Hippocampal formation (tissue), 2 donors: ENCODE results near the gene NCS1.
A peak's percentile ranks its signal among the peaks of the same experiment; 100 is the strongest.

Source experiments
- DNase-seq, 2 donors: peaks; one replicate each; lab custom pipeline; 2025; lab: John Stamatoyannopoulos, UW

The NCS1 gene

DNA sequence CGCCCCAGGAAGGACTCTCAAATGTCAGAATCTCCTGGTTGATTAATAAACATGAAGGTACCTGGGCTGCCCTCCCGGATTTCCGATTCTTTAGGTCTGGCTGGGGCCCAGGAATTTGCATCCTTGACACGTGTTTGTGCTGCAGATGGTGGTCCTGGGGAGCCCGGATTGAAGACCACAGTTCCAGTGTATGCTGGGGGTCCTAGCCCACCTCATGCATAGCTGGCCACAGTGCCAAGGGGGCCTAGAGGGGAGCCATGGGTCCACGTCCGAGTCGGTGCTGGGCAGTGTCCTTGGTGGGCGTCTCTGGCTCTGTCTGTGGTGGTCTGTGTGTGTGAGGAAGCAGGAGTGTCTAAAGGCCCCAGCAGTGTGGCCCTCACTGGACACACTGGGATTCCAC is 3.2 kb downstream of the NCS1 start:
- DNase-seq: no peak

DNA sequence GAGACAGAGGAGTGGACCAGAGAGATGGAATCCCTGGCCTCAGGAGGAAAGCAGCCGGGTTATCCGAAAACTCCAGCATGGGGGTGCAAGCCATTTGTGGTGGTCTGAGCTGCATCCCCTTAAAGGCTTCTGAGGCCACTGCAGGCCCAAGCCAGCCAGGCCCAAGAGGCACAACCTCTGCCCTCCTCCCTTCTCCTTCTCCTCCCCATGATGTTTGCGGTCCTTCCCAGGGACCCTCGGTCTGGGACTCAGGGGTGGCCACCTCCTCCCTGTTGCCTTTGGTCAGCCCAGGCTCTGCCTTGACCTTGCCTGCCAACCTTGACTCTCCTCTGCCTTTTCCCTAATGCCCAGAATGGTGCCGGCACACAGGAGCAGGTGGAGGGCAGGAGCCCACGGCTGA is 4.6 kb downstream of the NCS1 start:
- DNase-seq: no peak

- DNase-seq: no peak
Observed at GRCh38 chr9:130177898-130178805, 5.9 kb downstream of the NCS1 start.

DNA sequence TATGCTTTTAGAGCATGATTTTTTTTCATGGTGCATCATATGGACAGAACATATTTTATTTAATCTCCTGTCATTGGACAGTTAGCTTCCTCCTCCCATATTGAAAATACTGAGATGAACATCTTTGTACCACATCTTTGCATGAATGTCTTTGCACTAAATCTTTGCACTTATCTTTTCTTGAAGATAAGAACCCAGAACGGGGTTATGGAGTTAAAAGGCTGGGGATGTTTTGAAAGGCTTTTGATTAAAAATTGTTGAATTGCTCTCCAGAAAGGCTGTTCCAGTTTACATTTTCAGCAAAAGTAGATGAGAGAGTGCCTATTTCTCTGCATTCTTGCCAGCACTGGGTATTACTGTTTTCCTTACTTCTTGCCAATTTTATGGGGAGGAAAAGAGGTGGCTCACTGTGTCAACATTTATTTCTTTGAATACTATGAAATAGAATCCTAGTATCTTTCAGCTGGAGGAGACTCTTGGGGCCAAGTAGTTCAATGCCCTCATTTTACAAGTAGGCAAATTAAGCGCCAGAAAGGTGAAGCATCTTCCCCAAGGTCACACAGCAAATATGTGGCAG is 7.2 kb downstream of the NCS1 start:
- DNase-seq: no peak

DNA sequence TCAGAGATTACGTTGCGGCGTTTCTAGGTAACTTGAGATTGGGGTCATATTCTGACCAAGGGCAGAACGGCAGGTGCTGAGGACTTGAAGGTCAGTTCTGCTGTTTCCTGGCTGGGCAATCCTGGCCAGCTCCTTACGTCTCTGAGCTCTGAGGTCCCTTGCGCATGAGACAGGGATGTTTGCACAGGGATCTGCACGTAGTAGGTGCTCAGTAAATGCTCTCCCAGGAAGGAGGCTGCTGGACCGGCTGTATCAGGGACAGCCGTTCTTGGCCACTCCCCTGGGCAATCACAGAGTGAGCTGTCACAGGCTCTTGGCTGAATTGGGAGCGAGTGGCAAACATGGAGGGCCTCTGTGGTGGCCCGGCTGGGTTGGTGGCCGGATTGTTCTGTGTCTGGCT is 8.3 kb downstream of the NCS1 start:
- DNase-seq: no peak

DNA sequence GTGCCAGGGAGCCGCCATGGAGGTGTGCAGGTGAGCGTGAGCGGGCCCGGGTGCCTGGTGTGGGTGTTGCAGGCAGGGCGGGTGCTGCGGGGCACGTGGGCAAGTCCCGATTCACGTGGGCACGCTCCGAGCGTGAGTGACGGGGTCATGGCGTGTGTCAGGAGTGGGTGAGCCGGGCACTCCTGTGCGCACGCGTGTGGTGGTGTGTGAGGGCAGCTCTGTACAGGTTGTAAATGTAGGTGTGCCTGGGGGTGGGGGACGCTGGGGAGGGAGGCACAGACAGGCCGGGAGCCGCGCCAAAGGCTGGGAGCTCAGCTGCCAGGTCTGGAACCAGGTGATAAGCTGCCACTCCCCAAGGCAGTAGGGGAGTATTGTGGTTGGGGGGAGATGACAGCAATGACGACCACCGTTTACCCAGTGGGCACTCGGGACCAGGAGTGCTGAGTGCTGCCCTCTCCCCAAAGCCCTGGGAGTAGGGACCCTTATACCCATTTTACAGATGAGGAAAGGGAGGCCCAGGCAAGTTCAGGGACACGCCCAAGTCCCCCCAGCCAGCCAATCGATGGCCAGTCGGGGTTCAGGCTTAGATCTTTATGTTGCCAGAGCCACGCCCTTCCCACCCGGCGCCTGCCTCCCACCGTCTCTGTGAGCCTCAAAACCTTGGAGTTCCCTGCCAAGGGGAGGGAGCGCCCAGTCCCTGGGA is 9.6 kb downstream of the NCS1 start:
- no peak for DNase-seq

DNA sequence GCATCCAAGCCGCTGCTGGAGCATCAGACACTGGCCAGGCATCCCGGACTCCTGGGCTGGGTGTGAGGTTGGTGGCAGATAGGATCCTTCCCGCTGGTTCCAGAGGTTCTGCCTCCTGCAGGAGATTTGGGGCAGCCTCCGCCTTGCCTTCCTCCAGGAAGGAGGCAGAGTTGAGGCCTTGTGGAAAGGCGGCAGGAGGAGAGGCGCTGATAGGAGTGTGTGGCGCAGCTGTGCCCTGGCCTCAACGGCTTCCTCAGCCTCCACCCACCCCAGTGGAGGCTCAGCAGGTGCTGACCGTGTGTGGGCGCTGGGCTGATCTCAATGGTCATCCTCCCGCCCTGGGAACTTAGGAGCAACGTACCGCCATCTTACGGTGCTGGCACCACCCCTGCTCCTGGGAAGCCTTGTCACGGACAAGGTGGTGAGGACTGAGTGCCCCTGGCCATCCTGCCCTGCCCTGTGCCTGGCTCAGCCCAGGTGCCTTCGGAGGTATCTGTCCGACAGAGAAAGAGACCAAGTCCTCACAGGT is 10.2 kb downstream of the NCS1 start:
- no peak for DNase-seq

- no peak for DNase-seq
Observed at GRCh38 chr9:130183133-130183762, 11.0 kb downstream of the NCS1 start.

DNA sequence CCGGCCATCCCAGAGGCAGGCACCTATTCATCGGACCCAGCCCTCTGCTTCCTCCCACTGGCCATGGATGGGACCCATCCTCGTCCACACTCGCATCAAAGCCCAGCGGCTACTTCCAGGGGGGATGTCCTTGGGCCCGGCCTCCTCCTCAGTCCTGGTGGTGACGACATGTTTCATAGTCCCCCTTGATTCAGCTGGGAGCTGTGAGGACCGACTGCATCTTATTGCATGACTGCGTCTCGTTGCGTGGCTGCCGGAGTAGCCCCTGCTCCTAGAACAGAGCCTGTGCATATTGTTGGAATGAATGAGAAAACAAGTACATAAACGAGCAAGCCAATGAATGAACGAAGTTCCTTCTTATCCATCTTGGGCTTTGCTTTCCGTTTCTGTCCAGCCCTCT is 12.8 kb downstream of the NCS1 start:
- DNase-seq: no peak

- DNase-seq: no peak
Observed at GRCh38 chr9:130185490-130186031, 13.4 kb downstream of the NCS1 start.

GRCh38 chr9:130186051-130186450 is 13.8 kb downstream of the NCS1 start:
- DNase-seq: no peak

- no peak for DNase-seq
Observed at GRCh38 chr9:130186839-130187522, 14.8 kb downstream of the NCS1 start.

DNA sequence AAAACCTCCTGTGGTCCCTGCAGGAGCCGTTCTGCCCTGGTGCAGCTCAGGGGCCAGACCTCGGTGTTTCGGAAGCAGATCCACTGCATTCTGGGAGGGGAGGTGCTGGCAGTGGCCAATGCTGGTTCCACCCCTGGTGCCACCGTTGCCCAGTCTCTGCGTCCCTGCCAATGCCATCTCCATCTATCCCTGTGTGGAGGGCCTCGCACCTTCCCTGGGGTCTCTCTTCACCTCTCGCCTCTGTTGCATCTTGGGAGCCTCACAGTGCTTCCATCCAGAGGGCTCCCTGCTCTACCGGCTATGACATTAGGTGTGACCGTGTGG is 15.3 kb downstream of the NCS1 start:
- no peak for DNase-seq

DNA sequence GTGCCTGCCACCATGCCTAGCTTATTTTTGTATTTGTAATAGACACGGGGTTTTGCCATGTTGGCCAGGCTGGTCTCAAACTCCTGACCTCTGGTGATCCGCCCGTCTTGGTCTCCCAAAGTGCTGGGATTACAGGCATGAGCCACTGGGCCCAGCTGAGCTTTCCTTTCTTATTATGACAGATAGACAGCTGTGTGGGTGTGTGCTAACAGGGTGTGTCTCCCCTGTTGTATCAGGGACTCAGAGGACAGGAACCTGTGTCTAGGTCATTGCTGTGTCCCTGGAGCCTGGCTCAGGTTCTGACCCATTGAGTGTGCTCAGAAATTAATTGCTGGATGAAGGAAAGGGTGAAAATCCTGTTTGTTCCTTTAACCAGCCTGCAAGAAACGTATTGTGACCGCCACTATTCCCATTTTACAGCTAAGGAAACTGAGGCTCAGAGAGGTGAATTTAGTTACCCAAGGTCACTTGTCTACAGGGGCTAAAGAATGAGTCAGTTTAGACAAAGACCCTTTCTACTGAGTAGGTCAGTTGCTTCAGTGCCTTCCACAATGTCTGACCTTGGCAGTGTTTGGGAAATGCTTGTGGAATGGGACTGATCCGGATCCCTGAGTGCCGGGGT is 16.8 kb downstream of the NCS1 start:
- DNase-seq: no peak

DNA sequence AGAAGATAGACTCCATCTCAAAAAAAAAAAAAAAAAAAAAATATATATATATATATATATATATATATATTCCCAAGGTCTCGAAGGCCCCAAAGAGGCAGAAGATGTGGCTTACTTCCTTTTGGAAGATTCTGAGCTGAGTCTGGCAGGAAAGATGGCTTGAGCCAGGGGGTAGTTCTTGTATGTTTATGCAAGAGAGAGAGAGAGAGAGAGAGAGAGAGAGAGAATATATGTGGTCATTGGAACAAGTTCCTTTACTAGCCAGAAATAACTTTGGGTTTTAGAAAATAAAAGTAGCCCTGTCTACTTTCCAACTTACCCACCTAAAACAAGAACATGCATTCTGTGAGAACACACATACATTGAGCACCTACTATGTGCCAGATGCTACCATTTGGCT is 17.6 kb downstream of the NCS1 start:
- DNase-seq: no peak

GRCh38 chr9:130191068-130191748 is 19.0 kb downstream of the NCS1 start:
- no peak for DNase-seq

DNA sequence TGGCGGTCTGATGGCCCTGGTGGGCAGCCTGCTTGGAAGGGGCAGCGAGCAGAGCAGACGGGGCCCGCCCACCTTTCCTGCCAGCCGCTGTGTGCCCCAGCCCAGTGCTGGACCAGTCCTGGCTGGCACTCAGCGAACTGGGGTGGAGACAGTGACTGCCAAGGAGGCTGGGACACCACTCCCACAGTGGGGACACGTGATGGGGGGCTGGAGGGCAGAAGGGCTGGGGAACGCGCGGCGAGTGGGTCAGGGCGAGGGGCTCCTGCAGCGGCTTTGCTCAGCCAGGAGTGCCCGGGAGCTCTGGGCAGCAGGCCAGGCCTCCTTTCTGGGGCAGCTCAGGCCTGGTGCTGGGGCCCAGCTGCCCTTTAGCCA is 19.5 kb downstream of the NCS1 start:
- DNase-seq: peak in 1 of 2 donors; percentile 28

DNA sequence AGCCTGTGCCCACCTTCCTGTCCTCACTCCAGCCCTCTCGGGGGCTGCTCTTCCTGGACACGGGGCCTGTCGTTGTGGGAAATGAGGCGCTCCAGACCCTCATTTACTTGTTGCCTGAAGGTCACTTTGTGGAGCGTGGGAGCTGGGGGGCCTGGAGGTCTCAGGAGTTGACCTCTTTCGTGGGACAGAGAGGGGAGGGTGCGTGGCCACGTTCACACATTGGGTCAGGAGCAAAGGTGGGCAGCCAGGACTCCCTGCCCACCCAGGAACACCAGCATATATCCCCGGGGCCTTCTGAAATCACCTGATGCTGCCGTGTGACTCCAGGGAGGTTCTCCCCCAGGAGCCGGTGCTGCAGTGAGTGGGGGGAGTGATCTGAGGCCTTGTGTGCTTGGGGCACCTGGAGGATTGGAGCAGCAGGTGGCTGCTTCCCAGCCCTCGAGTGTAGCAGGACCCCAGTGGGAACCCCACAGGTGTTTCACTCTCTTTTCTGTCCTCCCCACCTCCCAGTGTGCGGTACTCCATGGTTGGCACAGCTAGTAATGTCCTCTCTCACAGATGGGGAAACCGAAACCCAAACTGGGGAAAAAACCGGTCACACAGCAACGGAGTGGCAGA is 20.3 kb downstream of the NCS1 start:
- DNase-seq: no peak

- no peak for DNase-seq
Observed at GRCh38 chr9:130193103-130193502, 20.9 kb downstream of the NCS1 start.
